Common myeloid progenitor, CD34-positive (primary cell): ENCODE measurements around the gene NOX5.

ENCODE experiments used
- CTCF ChIA-PET: fragments of 350-600 bp; sonication (Branson Sonifier 250); formaldehyde crosslinking; loops from one replicate; lab custom pipeline; 2021; ENCODE audit warnings: antibody characterized with exemption; lab: Charles Lee
- POLR2A ChIA-PET: fragments of 350-600 bp; sonication (Branson Sonifier 250); formaldehyde crosslinking; loops from one replicate; lab custom pipeline; 2021; ENCODE audit warnings: antibody characterized with exemption; lab: Charles Lee
- DNase-seq, 3 donors: peaks; one replicate each; pipeline versions ENCODE4 v3.0.0 to v3.0.0-alpha.2; 2013
- H3K27ac ChIP-seq, 2 experiments: 1 replicate in 1 of 2; 2 replicates in 1 of 2; pipeline ENCODE4 v1.7.0; 2013; ENCODE audit warnings: inconsistent platforms in 2 of 2, low read length in 2 of 2, mild to moderate bottlenecking in 2 of 2, low read depth in 1 of 2, moderate library complexity in 1 of 2; ENCODE audit not compliant: severe bottlenecking in 2 of 2, insufficient read depth in 1 of 2, poor library complexity in 1 of 2
- H3K27me3 ChIP-seq, 5 experiments: replicated peaks in 2 of 5; 1 replicate in 3 of 5; 2 replicates in 2 of 5; pipeline versions ENCODE4 v1.6.1 to v1.7.0; 2013; ENCODE audit warnings: low read length in 4 of 5, mild to moderate bottlenecking in 2 of 5, moderate library complexity in 2 of 5, inconsistent platforms in 1 of 5; ENCODE audit not compliant: insufficient read depth in 5 of 5, control insufficient read depth in 4 of 5
- H3K36me3 ChIP-seq, 4 experiments: 1 replicate in 2 of 4; 2 replicates in 2 of 4; pipeline versions ENCODE4 v1.6.1 to v1.7.0; 2013; ENCODE audit warnings: low read length in 3 of 4, control low read depth in 1 of 4, mild to moderate bottlenecking in 1 of 4; ENCODE audit not compliant: control insufficient read depth in 4 of 4, insufficient read depth in 4 of 4
- H3K4me1 ChIP-seq, 4 experiments: 1 replicate in 3 of 4; 2 replicates in 1 of 4; pipeline versions ENCODE4 v1.6.1 to v1.7.1; 2013; ENCODE audit warnings: low read length in 3 of 4, mild to moderate bottlenecking in 3 of 4, control low read depth in 1 of 4, inconsistent platforms in 1 of 4, moderate library complexity in 1 of 4; ENCODE audit not compliant: control insufficient read depth in 4 of 4, insufficient read depth in 4 of 4; ENCODE audit errors: control extremely low read depth in 1 of 4
- H3K4me3 ChIP-seq, 7 experiments: 1 replicate in 4 of 7; 2 replicates in 3 of 7; pipeline versions ENCODE4 v1.5.1 to v1.7.0; 2013; ENCODE audit warnings: mild to moderate bottlenecking in 7 of 7, low read length in 6 of 7, moderate library complexity in 6 of 7, inconsistent platforms in 2 of 7, low read depth in 2 of 7, control low read depth in 1 of 7; ENCODE audit not compliant: insufficient read depth in 4 of 7, control insufficient read depth in 1 of 7; ENCODE audit errors: extremely low read depth in 1 of 7
- H3K9me3 ChIP-seq, 5 experiments: 1 replicate in 4 of 5; 2 replicates in 1 of 5; pipeline versions ENCODE4 v1.6.1 to v1.7.1; 2013; ENCODE audit warnings: low read length in 4 of 5, mild to moderate bottlenecking in 2 of 5, inconsistent platforms in 1 of 5, low read depth in 1 of 5, moderate library complexity in 1 of 5; ENCODE audit not compliant: control insufficient read depth in 4 of 5, insufficient read depth in 2 of 5; ENCODE audit errors: control extremely low read depth in 1 of 5
- WGBS: methylation state at CpG from one replicate; pipeline ENCODE4 v1.1.5; 2013; ENCODE audit not compliant: insufficient coverage; 5-methylcytosine and 5-hydroxymethylcytosine counted together

Gene NOX5

GRCh38 chr15:69070396-69070795 lies 55.9 kb downstream of the NOX5 start:
- no peak for DNase-seq
- no peaks in the 10 kb centered on the region for H3K36me3 ChIP-seq
- peaks cover 0 to 10% (median 7%) of the 10 kb centered on the region in 4 experiments for H3K4me1 ChIP-seq
- peaks cover 0 to 4% (median 0%) of the 10 kb centered on the region in 5 experiments for H3K9me3 ChIP-seq
- ChIA-PET CTCF (no interaction called here), POLR2A (no interaction called here)
- 100% methylated on average over 1 of the region's 1 CpG for WGBS
- H3K27me3 ChIP-seq: peaks cover 0 to 6% (median 2%) of the 10 kb centered on the region in 5 experiments
- H3K4me3 ChIP-seq: no peak overlapping the region
- no peak overlapping the region for H3K27ac ChIP-seq

- no peak overlapping the region for H3K27ac ChIP-seq
- H3K36me3 ChIP-seq: no peaks in the 10 kb centered on the region
- no peak for DNase-seq
- H3K4me3 ChIP-seq: no peak overlapping the region
- 98% methylated on average over 4 of the region's 5 CpGs for WGBS
- H3K9me3 ChIP-seq: peaks cover 0 to 4% (median 0%) of the 10 kb centered on the region in 5 experiments
- ChIA-PET POLR2A (no interaction called here), CTCF (no interaction called here)
- H3K4me1 ChIP-seq: peaks cover 0 to 10% (median 7%) of the 10 kb centered on the region in 4 experiments
- H3K27me3 ChIP-seq: peaks cover 0 to 6% (median 4%) of the 10 kb centered on the region in 5 experiments
Observed at GRCh38 chr15:69071260-69071659, 56.8 kb downstream of the NOX5 start.

GRCh38 chr15:69072906-69073305 lies 58.4 kb downstream of the NOX5 start:
- H3K9me3 ChIP-seq: peaks cover 0 to 4% (median 0%) of the 10 kb centered on the region in 5 experiments
- no peak overlapping the region for H3K27ac ChIP-seq
- peaks cover 0 to 12% (median 8%) of the 10 kb centered on the region in 4 experiments for H3K4me1 ChIP-seq
- CTCF ChIA-PET: no interaction called here
- POLR2A ChIA-PET: no interaction called here
- no peaks in the 10 kb centered on the region for H3K36me3 ChIP-seq
- H3K27me3 ChIP-seq: peaks cover 0 to 6% (median 4%) of the 10 kb centered on the region in 5 experiments
- H3K4me3 ChIP-seq: no peak overlapping the region
- no peak for DNase-seq
- 67% methylated on average over 1 of the region's 2 CpGs for whole genome bisulfite sequencing

DNA sequence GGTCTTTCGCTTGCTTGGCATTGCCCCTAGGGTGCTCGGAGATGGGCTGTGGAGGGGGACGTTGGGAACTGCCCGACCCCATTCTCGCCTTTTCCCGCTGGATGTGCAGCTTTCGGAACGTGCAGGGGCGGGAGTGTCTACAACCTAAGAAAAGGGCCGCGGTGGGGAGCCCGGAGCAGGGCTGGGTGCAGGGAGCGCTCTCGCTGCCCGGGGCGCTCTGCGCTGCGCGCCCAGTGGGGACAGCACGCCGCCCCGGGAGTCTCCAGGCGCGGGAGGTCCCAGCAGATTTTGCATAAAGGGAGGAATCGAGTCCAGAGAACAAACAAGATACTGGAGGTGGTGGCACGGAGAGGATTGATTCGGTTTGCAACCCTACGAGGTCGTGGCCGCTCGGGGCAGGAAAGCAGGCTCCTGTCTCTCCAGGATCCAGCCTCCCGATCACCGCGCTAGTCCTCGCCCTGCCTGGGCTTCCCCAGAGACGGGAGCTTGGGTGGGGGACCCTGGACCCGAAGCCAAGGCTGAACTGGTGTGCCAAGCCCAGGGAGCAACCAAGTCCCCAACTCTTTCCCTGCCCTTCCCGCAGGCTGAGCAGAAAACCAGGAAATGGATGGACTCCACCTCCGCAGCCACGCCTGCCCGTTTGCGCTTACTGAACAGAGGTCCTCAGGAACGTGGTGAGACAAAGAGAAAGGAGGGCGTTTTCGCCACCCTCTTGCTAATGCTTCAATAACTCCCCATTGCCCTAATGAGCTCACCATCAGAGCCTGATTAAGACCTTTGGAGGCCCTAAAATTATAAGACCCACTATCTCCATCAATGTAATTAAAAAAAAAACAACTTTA lies 59.7 kb downstream of the NOX5 start:
- Histone ChIP-seq H3K36me3 (no peaks in the 10 kb centered on the region), H3K9me3 (peaks cover 0 to 4% (median 0%) of the 10 kb centered on the region in 5 experiments), H3K27me3 (peaks cover 0 to 6% (median 4%) of the 10 kb centered on the region in 5 experiments), H3K4me1 (peaks cover 0 to 12% (median 8%) of the 10 kb centered on the region in 4 experiments), H3K4me3 (peak overlapping the region; percentile 48 to 88 (median 68)), H3K27ac (no peak overlapping the region)
- DNase-seq: peak in 2 of 3 donors; percentile 31 to 47
- 0% methylated on average over 18 of the region's 45 CpGs for WGBS
- POLR2A ChIA-PET: no interaction called here
- CTCF ChIA-PET: interaction anchor here (1.2 to 1.5 kb wide), 2 partner anchors 53 to 320 kb away, joined by 3 to 4 read pairs; no protein-coding TSS in a partner anchor

GRCh38 chr15:69074843-69075224 lies 60.3 kb downstream of the NOX5 start:
- Histone ChIP-seq H3K4me3 (peak overlapping the region in 6 of 7 experiments; percentile 59 to 88 (median 76)), H3K27me3 (peaks cover 0 to 6% (median 4%) of the 10 kb centered on the region in 5 experiments), H3K36me3 (no peaks in the 10 kb centered on the region), H3K4me1 (peaks cover 0 to 12% (median 8%) of the 10 kb centered on the region in 4 experiments), H3K27ac (no peak overlapping the region), H3K9me3 (peaks cover 0 to 4% (median 0%) of the 10 kb centered on the region in 5 experiments)
- DNase-seq: no peak
- WGBS: 83% methylated on average over 6 of the region's 6 CpGs
- ChIA-PET CTCF (interaction anchor here (1.2 to 1.5 kb wide), 2 partner anchors 52 to 320 kb away, joined by 3 to 4 read pairs; no protein-coding TSS in a partner anchor), POLR2A (no interaction called here)

DNA sequence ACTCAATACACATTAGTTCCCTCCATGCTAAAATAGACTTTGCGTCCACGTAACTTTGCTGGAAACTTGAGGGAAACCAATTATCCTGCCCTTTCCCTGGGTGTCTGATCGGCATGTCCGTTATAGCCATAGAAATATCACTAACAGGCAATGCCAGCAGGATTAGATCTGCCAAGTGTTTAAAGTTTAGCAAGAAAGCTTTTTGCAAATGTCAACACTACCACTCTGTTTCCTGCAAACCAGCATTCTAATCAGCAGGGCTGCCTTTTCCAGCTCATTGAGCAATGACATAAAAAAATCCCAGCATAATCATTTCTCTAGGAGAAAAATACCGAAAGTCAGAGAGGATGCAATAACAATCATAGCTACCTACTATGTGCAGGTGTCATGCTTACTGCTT lies 60.9 kb downstream of the NOX5 start:
- WGBS: 96% methylated on average over 5 of the region's 5 CpGs
- H3K9me3 ChIP-seq: peaks cover 0 to 2% (median 0%) of the 10 kb centered on the region in 5 experiments

More for the DNA sequence above, 60.9 kb downstream of the NOX5 start:
- POLR2A ChIA-PET: no interaction called here
- no peak for DNase-seq
- Histone ChIP-seq H3K27ac (no peak overlapping the region), H3K36me3 (no peaks in the 10 kb centered on the region), H3K27me3 (peaks cover 0 to 6% (median 4%) of the 10 kb centered on the region in 5 experiments), H3K4me1 (peaks cover 0 to 13% (median 8%) of the 10 kb centered on the region in 4 experiments), H3K4me3 (no peak overlapping the region)
- CTCF ChIA-PET: interaction anchor here (1.2 to 1.5 kb wide), 2 partner anchors 52 to 319 kb away, joined by 3 to 4 read pairs; no protein-coding TSS in a partner anchor
